K562 (cell line): ENCODE results near the gene TSEN54. TPM values are rescaled to one million over a fixed set of nuclear protein-coding genes. Genes with fewer than 3 reads are reported as not detected.
A peak's percentile ranks its signal among the peaks of the same experiment; 100 is the strongest.

Experiments used
- CBFA2T2 ChIP-seq: fragments of 450-650 bp; conservative IDR thresholded peaks from 2 replicates; pipeline ENCODE4 v1.6.1; 2017; ENCODE audit warnings: mild to moderate bottlenecking
- CHD2 ChIP-seq: IDR thresholded peaks from 2 replicates; pipeline ENCODE4 v1.6.1; 2011; ENCODE audit warnings: low read depth, low read length
- DNMT1 ChIP-seq: fragments of 450-650 bp; IDR thresholded peaks from 2 replicates; pipeline ENCODE4 v1.6.1; 2016; ENCODE audit warnings: antibody characterized with exemption, mild to moderate bottlenecking
- FOS ChIP-seq: IDR thresholded peaks from 3 replicates; pipeline ENCODE4 v1.6.1; 2011; ENCODE audit not compliant: insufficient read length; ENCODE audit errors: extremely low read depth
- HCFC1 ChIP-seq: IDR thresholded peaks from 2 replicates; pipeline ENCODE4 v1.6.1; 2012; ENCODE audit warnings: low read depth, low read length, improper control_type of control experiment
- HMG20B ChIP-seq: fragments of 250-450 bp; sonication (Bioruptor Pico); IDR thresholded peaks from 2 replicates; pipeline ENCODE4 v1.5.0; 2021; ENCODE audit warnings: mild to moderate bottlenecking
- HNRNPL ChIP-seq: fragments of 200-400 bp; formaldehyde crosslinking; IDR thresholded peaks from 2 replicates; pipeline ENCODE4 v1.6.1; 2017; ENCODE audit warnings: low read depth, mild to moderate bottlenecking, low read length
- ILF3 ChIP-seq: fragments of 450-650 bp; IDR thresholded peaks from 2 replicates; pipeline ENCODE4 v1.6.1; 2018; ENCODE audit warnings: antibody characterized with exemption, mild to moderate bottlenecking, moderate library complexity, borderline replicate concordance
- JUND ChIP-seq, 2 experiments: IDR thresholded peaks; 2 replicates in 1 of 2; 3 replicates in 1 of 2; pipeline ENCODE4 v1.6.1; 2011; ENCODE audit warnings: borderline replicate concordance in 2 of 2, low read depth in 2 of 2, low read length in 2 of 2, improper control_type of control experiment in 1 of 2, missing biosample characterization in 1 of 2, missing genetic modification characterization in 1 of 2, missing genetic modification reagents in 1 of 2
- MAZ ChIP-seq, 2 experiments: fragments of 450-650 bp in 1 of 2; sonication (generic) in 1 of 2; formaldehyde crosslinking; IDR thresholded peaks in 1 of 2; conservative IDR thresholded peaks in 1 of 2; 2 replicates each; pipeline versions ENCODE4 v1.4.0 to v1.5.0; 2020; ENCODE audit warnings: mild to moderate bottlenecking in 1 of 2, missing genetic modification reagents in 1 of 2
- MYC ChIP-seq, 2 experiments: fragments of 250-450 bp in 1 of 2; sonication (Bioruptor Pico) in 1 of 2; IDR thresholded peaks; 2 replicates each; pipeline versions ENCODE4 v1.5.1 to v1.6.1; 2012 to 2021; ENCODE audit warnings: low read depth in 2 of 2, borderline replicate concordance in 1 of 2, improper control_type of control experiment in 1 of 2, low read length in 1 of 2, mild to moderate bottlenecking in 1 of 2, moderate library complexity in 1 of 2
- PCBP2 ChIP-seq: fragments of 200-400 bp; formaldehyde crosslinking; IDR thresholded peaks from 2 replicates; pipeline ENCODE4 v1.6.1; 2018; ENCODE audit warnings: low read length, low read depth, mild to moderate bottlenecking, moderate library complexity; ENCODE audit not compliant: poor library complexity, severe bottlenecking
- PHF20 ChIP-seq: fragments of 450-650 bp; IDR thresholded peaks from 2 replicates; pipeline ENCODE4 v1.6.1; 2018; ENCODE audit not compliant: partially characterized antibody
- RB1 ChIP-seq: fragments of 450-650 bp; IDR thresholded peaks from 2 replicates; pipeline ENCODE4 v1.6.1; 2017; ENCODE audit warnings: low read depth, mild to moderate bottlenecking
- RBM34 ChIP-seq: fragments of 200-400 bp; formaldehyde crosslinking; IDR thresholded peaks from 2 replicates; pipeline ENCODE4 v1.6.1; 2018; ENCODE audit warnings: low read length, borderline replicate concordance; ENCODE audit not compliant: insufficient read depth
- SIRT6 ChIP-seq: IDR thresholded peaks from one replicate; pipeline ENCODE4 v1.6.1; 2012; ENCODE audit warnings: low read depth, mild to moderate bottlenecking, control low read depth, inconsistent platforms, low read length, moderate library complexity
- ZNF780A ChIP-seq: fragments of 250-450 bp; sonication (Bioruptor Pico); IDR thresholded peaks from 2 replicates; pipeline ENCODE4 v1.5.0; 2021; ENCODE audit warnings: mild to moderate bottlenecking
- polyA plus RNA-seq, 8 experiments: library from polyadenylated mRNA; depleted of rRNA in 4 of 8; stranded (reverse) in 5 of 8; unstranded in 3 of 8; fragments of >200 nt; fragmentation: Nextera tagmentation in 2 of 8; fragmentation: Illumina TruSeq in 1 of 8; extraction: Ambion mirVana in 2 of 8; extraction: Trizol in 1 of 8; gene quantifications; 2 replicates each; pipeline versions ENCODE4 v1.2.1 to v1.2.3, GENCODE V29; 2011 to 2014; ENCODE audit warnings: inconsistent platforms in 1 of 8, missing spikeins in 1 of 8
- total RNA-seq, 7 experiments: library from RNA; depleted of rRNA in 6 of 7; stranded (reverse); fragments of >200 nt in 6 of 7; fragmentation: Illumina TruSeq in 2 of 7; extraction: Trizol in 2 of 7; gene quantifications; 2 replicates each; pipeline versions ENCODE4 v1.2.1 to v1.2.3, GENCODE V29; 2011 to 2021; ENCODE audit warnings: low replicate concordance in 1 of 7
- TF ChIP-seq, protein P1 (sequence below): fragments of 450-650 bp; formaldehyde crosslinking; IDR thresholded peaks from 2 replicates; pipeline ENCODE4 v1.4.0; 2020; ENCODE audit warnings: mild to moderate bottlenecking, moderate library complexity
- TF ChIP-seq, protein P2 (sequence below): fragments of 150-350 bp; IDR thresholded peaks from 2 replicates; pipeline ENCODE4 v1.6.1; 2014; ENCODE audit warnings: low read depth, mild to moderate bottlenecking, low read length, borderline replicate concordance
- TF ChIP-seq, protein P3 (sequence below), 2 experiments: IDR thresholded peaks; 2 replicates each; pipeline ENCODE4 v1.6.1; 2011; ENCODE audit warnings: borderline replicate concordance in 1 of 2, control low read depth in 1 of 2, low read depth in 1 of 2, low read length in 1 of 2, mild to moderate bottlenecking in 1 of 2, mixed read lengths in 1 of 2, moderate library complexity in 1 of 2; ENCODE audit not compliant: insufficient read depth in 1 of 2, insufficient read length in 1 of 2, poor library complexity in 1 of 2, severe bottlenecking in 1 of 2; ENCODE audit errors: extremely low read depth in 1 of 2

The TSEN54 gene
- total and polyA plus RNA-seq, 9 of the 15 experiments (the other 6 are each of a cell fraction or from before 2014, with no cell fraction given) = 5.9 to 64.3 (median 48.9) TPM

DNA sequence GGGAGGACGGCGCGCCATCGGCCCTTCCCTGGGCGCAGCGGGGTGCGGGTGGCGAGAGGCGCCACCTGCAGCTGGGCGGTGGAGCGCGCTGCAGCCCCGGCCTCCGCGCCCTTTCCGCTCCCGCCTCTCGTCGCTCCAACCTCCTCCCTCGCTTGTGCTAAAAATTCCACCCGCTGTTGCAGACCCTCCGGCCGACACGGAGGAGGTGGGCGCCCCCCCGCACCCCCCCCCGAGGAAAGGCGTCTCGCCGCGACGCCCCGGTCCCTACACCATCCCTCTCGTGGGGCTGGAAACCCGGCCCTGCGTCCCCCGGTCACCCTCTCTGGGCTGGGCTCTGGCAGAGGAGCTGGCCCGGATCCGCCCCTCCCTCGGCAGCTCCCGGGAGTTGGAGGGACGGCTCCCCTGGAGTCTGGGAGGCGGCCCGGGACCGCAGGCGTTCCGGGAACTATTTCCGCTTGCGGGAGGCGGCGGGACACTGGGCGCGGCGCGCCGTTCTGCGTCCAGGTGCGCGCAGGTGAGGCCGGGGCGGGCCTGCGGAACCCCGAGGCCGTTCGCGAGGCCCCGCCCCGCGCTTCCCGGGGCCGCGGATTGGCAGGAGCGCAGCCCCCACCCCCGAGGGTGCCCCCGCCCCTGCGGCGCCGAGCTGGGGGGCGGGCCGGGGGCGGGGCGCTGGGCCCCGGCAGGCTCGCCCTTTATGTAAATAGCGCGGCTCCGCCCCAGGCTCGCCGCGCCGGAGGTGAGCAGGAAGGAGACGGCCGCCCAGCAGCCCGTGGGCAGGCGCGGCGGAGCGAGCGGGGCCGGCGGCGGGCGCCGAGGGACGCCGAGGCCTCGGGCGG is 8.9 kb downstream of the TSEN54 start, which contains the start of gene LLGL2 (continued):
- TF ChIP-seq, protein P1, sequence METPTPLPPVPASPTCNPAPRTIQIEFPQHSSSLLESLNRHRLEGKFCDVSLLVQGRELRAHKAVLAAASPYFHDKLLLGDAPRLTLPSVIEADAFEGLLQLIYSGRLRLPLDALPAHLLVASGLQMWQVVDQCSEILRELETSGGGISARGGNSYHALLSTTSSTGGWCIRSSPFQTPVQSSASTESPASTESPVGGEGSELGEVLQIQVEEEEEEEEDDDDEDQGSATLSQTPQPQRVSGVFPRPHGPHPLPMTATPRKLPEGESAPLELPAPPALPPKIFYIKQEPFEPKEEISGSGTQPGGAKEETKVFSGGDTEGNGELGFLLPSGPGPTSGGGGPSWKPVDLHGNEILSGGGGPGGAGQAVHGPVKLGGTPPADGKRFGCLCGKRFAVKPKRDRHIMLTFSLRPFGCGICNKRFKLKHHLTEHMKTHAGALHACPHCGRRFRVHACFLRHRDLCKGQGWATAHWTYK (CRISPR knock-in tag) = 0 out of 2 replicates have a peak, but pooled peaks have one; percentile 71
- TF ChIP-seq ILF3 = no peak
- TF ChIP-seq FOS = no peak
- TF ChIP-seq HNRNPL = peak; percentile 75; the same call in 1 of the 2 replicates
- TF ChIP-seq CBFA2T2 = no peak
- TF ChIP-seq, protein P2, sequence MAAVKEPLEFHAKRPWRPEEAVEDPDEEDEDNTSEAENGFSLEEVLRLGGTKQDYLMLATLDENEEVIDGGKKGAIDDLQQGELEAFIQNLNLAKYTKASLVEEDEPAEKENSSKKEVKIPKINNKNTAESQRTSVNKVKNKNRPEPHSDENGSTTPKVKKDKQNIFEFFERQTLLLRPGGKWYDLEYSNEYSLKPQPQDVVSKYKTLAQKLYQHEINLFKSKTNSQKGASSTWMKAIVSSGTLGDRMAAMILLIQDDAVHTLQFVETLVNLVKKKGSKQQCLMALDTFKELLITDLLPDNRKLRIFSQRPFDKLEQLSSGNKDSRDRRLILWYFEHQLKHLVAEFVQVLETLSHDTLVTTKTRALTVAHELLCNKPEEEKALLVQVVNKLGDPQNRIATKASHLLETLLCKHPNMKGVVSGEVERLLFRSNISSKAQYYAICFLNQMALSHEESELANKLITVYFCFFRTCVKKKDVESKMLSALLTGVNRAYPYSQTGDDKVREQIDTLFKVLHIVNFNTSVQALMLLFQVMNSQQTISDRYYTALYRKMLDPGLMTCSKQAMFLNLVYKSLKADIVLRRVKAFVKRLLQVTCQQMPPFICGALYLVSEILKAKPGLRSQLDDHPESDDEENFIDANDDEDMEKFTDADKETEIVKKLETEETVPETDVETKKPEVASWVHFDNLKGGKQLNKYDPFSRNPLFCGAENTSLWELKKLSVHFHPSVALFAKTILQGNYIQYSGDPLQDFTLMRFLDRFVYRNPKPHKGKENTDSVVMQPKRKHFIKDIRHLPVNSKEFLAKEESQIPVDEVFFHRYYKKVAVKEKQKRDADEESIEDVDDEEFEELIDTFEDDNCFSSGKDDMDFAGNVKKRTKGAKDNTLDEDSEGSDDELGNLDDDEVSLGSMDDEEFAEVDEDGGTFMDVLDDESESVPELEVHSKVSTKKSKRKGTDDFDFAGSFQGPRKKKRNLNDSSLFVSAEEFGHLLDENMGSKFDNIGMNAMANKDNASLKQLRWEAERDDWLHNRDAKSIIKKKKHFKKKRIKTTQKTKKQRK = no peak
- no peak for TF ChIP-seq RBM34
- no peak for TF ChIP-seq SIRT6
- peak; percentile 87 to 92; a peak in 3 of 4 replicates for TF ChIP-seq MAZ (CRISPR knock-in tag; conservative IDR thresholded peaks at IDR 0.05 in 1 of 2, IDR thresholded peaks at IDR 0.05 in 1 of 2)
- TF ChIP-seq MYC (IDR thresholded peaks at IDR 0.05; ENCODE audit: low read depth, low read length) = peak; percentile 47; the same call in 1 of the 2 replicates
- no peak for TF ChIP-seq MYC (CRISPR knock-in tag; IDR thresholded peaks at IDR 0.05; ENCODE audit: borderline replicate concordance, low read depth)
- TF ChIP-seq DNMT1 = no peak
- peak; percentile 46 for TF ChIP-seq PHF20
- TF ChIP-seq ZNF780A (CRISPR knock-in tag) = no peak
- TF ChIP-seq HMG20B (CRISPR knock-in tag) = no peak
- TF ChIP-seq HCFC1 = peak; percentile 47
- no peak for TF ChIP-seq PCBP2
- peak; percentile 77; the same call in 1 of the 2 replicates for TF ChIP-seq RB1
- TF ChIP-seq CHD2 = 0 out of 2 replicates have a peak, but pooled peaks have one; percentile 6
- TF ChIP-seq, protein P3, sequence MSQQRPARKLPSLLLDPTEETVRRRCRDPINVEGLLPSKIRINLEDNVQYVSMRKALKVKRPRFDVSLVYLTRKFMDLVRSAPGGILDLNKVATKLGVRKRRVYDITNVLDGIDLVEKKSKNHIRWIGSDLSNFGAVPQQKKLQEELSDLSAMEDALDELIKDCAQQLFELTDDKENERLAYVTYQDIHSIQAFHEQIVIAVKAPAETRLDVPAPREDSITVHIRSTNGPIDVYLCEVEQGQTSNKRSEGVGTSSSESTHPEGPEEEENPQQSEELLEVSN (IDR thresholded peaks at IDR 0.05; ENCODE audit: borderline replicate concordance in 1 of 2, extremely low read depth in 1 of 2, insufficient read depth in 1 of 2, insufficient read length in 1 of 2, low read depth in 1 of 2, low read length in 1 of 2, poor library complexity in 1 of 2, severe bottlenecking in 1 of 2) = peak; percentile 35 to 84
- peak; percentile 38; the same call in 1 of the 2 replicates for TF ChIP-seq JUND (IDR thresholded peaks at IDR 0.05; ENCODE audit: borderline replicate concordance, low read depth, low read length)
- no peak; the same call in 2 of the 3 replicates for TF ChIP-seq JUND (tag; IDR thresholded peaks at IDR 0.05; ENCODE audit: borderline replicate concordance, low read depth, low read length)
